Osteocyte (in vitro differentiated cells): Measurements from ENCODE around the gene NPW. TPM values are rescaled to one million over a fixed set of nuclear protein-coding genes. Genes with fewer than 3 reads are reported as not detected.

Source experiments
- DNase-seq: peaks from one replicate; pipeline ENCODE4 v3.0.0; 2021; ENCODE audit warnings: mixed read lengths; ENCODE audit not compliant: unreplicated experiment; ENCODE audit errors: extremely low spot score
- H3K27ac Mint-ChIP-seq: one replicate; pipeline ENCODE4 v1.8.0; 2021; ENCODE audit warnings: mild to moderate bottlenecking, mixed read lengths; ENCODE audit not compliant: unreplicated experiment
- H3K27me3 Mint-ChIP-seq: one replicate; pipeline ENCODE4 v1.8.0; 2021; ENCODE audit warnings: mixed read lengths; ENCODE audit not compliant: unreplicated experiment
- H3K36me3 Mint-ChIP-seq: one replicate; pipeline ENCODE4 v1.8.0; 2021; ENCODE audit warnings: mixed read lengths; ENCODE audit not compliant: unreplicated experiment
- H3K4me1 Mint-ChIP-seq: one replicate; pipeline ENCODE4 v1.8.0; 2021; ENCODE audit warnings: mixed read lengths; ENCODE audit not compliant: unreplicated experiment
- H3K4me3 Mint-ChIP-seq: one replicate; pipeline ENCODE4 v1.8.0; 2021; ENCODE audit warnings: mild to moderate bottlenecking, moderate library complexity, mixed read lengths; ENCODE audit not compliant: unreplicated experiment
- H3K9me3 Mint-ChIP-seq: one replicate; pipeline ENCODE4 v1.8.0; 2021; ENCODE audit warnings: mixed read lengths; ENCODE audit not compliant: unreplicated experiment
- CTCF ChIP-seq: fragments of 200-600 bp; sonication (generic); IDR thresholded peaks from 2 replicates; pipeline ENCODE4 v1.5.0; 2021; ENCODE audit warnings: antibody characterized with exemption, mild to moderate bottlenecking, moderate library complexity
- total RNA-seq: library from RNA; stranded (reverse); gene quantifications from 2 replicates; pipeline ENCODE4 v1.2.1, GENCODE V29; 2021

The NPW gene
- total RNA-seq, 1 donor from 2014 or later = 4.1 TPM

- DNase-seq = no peak
- Mint-ChIP-seq H3K36me3 (peaks cover 2% of the 10 kb centered on the region), H3K27me3 (no peaks in the 10 kb centered on the region), H3K9me3 (no peaks in the 10 kb centered on the region), H3K4me1 (peaks cover 79% of the 10 kb centered on the region), H3K27ac (peak overlapping the region; percentile 96), H3K4me3 (peak overlapping the region; percentile 43)
- no peak for TF ChIP-seq CTCF
Observed at GRCh38 chr16:2038382-2039231, 19.0 kb downstream of the NPW start.

GRCh38 chr16:2039274-2040031 lies 19.9 kb downstream of the NPW start:
- Mint-ChIP-seq H3K9me3 (no peaks in the 10 kb centered on the region), H3K4me1 (peaks cover 74% of the 10 kb centered on the region), H3K27ac (peak overlapping the region; percentile 96), H3K4me3 (peak overlapping the region; percentile 51), H3K27me3 (no peaks in the 10 kb centered on the region), H3K36me3 (peaks cover 2% of the 10 kb centered on the region)
- peak; percentile 95 for DNase-seq
- TF ChIP-seq CTCF = no peak

- DNase-seq = no peak
- Mint-ChIP-seq H3K4me1 (peaks cover 68% of the 10 kb centered on the region), H3K9me3 (no peaks in the 10 kb centered on the region), H3K27ac (peak overlapping the region; percentile 96), H3K27me3 (no peaks in the 10 kb centered on the region), H3K4me3 (no peak overlapping the region), H3K36me3 (peaks cover 2% of the 10 kb centered on the region)
- no peak for TF ChIP-seq CTCF
Observed at GRCh38 chr16:2040041-2040786, 20.6 kb downstream of the NPW start.

GRCh38 chr16:2040787-2041522 lies 21.4 kb downstream of the NPW start:
- Mint-ChIP-seq H3K27me3 (no peaks in the 10 kb centered on the region), H3K4me1 (peaks cover 66% of the 10 kb centered on the region), H3K27ac (peak overlapping the region; percentile 96), H3K36me3 (peaks cover 2% of the 10 kb centered on the region), H3K4me3 (no peak overlapping the region), H3K9me3 (no peaks in the 10 kb centered on the region)
- TF ChIP-seq CTCF = no peak
- DNase-seq = no peak
